ENCODE measurements around the gene PRSS22.

PRSS22 gene

GRCh38 chr16:2848933-2849725, 8.8 kb downstream of the PRSS22 start:
- no peak for DNase-seq

GRCh38 chr16:2846511-2847310, 11.3 kb downstream of the PRSS22 start:
- DNase-seq = no peak

GRCh38 chr16:2845116-2845515, 12.9 kb downstream of the PRSS22 start:
- no peak for DNase-seq

GRCh38 chr16:2843526-2843925, 14.4 kb downstream of the PRSS22 start:
- DNase-seq = no peak

GRCh38 chr16:2842340-2843000, 15.5 kb downstream of the PRSS22 start:
- peak; percentile 55 for DNase-seq

- no peak for DNase-seq
Measured at GRCh38 chr16:2841606-2842339, 16.2 kb downstream of the PRSS22 start.

- DNase-seq = no peak
Measured at GRCh38 chr16:2840914-2841313, 17.1 kb downstream of the PRSS22 start.

- no peak for DNase-seq
Measured at GRCh38 chr16:2839650-2840450, 18.1 kb downstream of the PRSS22 start.

GRCh38 chr16:2838928-2839327, 19.0 kb downstream of the PRSS22 start:
- DNase-seq = peak; percentile 42

GRCh38 chr16:2836646-2837508, 21.1 kb downstream of the PRSS22 start:
- DNase-seq = no peak

- no peak for DNase-seq
Measured at GRCh38 chr16:2835638-2836493, 22.1 kb downstream of the PRSS22 start.

- DNase-seq = no peak
Measured at GRCh38 chr16:2834968-2835367, 23.0 kb downstream of the PRSS22 start.

GRCh38 chr16:2833776-2834175, 24.2 kb downstream of the PRSS22 start:
- no peak for DNase-seq

GRCh38 chr16:2831203-2831602, 26.8 kb downstream of the PRSS22 start:
- DNase-seq = no peak

GRCh38 chr16:2830355-2830695, 27.6 kb downstream of the PRSS22 start:
- no peak for DNase-seq

- no peak for DNase-seq
Measured at GRCh38 chr16:2829501-2830354, 28.2 kb downstream of the PRSS22 start, which contains the start of gene ZG16B. TSS of gene ZG16B (plus strand) at chr16:2830303. CDS start at chr16:2830442, 139 bp downstream.

- DNase-seq = no peak
Measured at GRCh38 chr16:2828876-2829430, 29.0 kb downstream of the PRSS22 start.

GRCh38 chr16:2828521-2828840, 29.5 kb downstream of the PRSS22 start:
- DNase-seq = no peak

Data from NCI-H2227 treated with DMSO at 0.1 percent for 48 hours (cell line).